SK-N-SH (cell line): ENCODE data around the gene DNAH10. TPM values are rescaled to one million over a fixed set of nuclear protein-coding genes. Genes with fewer than 3 reads are reported as not detected.

ENCODE experiments used
- CTCF ChIA-PET: fragments of 300-600, 350-600 bp; formaldehyde crosslinking; extraction: SDS; loops from one replicate; lab custom pipeline; 2021; lab: Yijun Ruan, JAX
- POLR2A ChIA-PET: fragments of 350-600 bp; sonication (Branson Sonifier 250); formaldehyde crosslinking; extraction: SDS; loops from one replicate; lab custom pipeline; 2020; ENCODE audit warnings: antibody characterized with exemption, inconsistent platforms; lab: Yijun Ruan, JAX
- DNase-seq: peaks from one replicate; pipeline ENCODE4 v3.0.0; 2012
- H2AFZ ChIP-seq: fragments of 200-600 bp; sonication (generic); 2 replicates; pipeline ENCODE4 v1.8.1; 2016; ENCODE audit warnings: antibody characterized with exemption, mild to moderate bottlenecking, low read depth
- H3F3A ChIP-seq: fragments of 200-600 bp; sonication (generic); replicated peaks from 2 replicates; pipeline ENCODE3; 2016; ENCODE audit warnings: antibody characterized with exemption, mild to moderate bottlenecking; ENCODE audit not compliant: insufficient read depth
- H3K27ac ChIP-seq, 2 experiments: fragments of 200-500 bp in 1 of 2; fragments of 200-600 bp in 1 of 2; sonication (Bioruptor generic) in 1 of 2; sonication (generic), shearing (Covaris generic) in 1 of 2; 2 replicates each; pipeline versions ENCODE4 v1.5.1 to v1.6.1; 2014 to 2016; ENCODE audit warnings: low read depth in 2 of 2, inconsistent platforms in 1 of 2, low read length in 1 of 2, mild to moderate bottlenecking in 1 of 2, mixed read lengths in 1 of 2
- H3K27me3 ChIP-seq: fragments of 200-600 bp; sonication (generic), shearing (Covaris generic); 2 replicates; pipeline ENCODE4 v1.6.1; 2016; ENCODE audit warnings: mixed run types; ENCODE audit not compliant: insufficient read depth
- H3K36me3 ChIP-seq, 2 experiments: fragments of 200-500 bp in 1 of 2; fragments of 200-600 bp in 1 of 2; sonication (Bioruptor generic) in 1 of 2; sonication (generic) in 1 of 2; replicated peaks in 1 of 2; 2 replicates each; pipeline versions ENCODE3 to v1.5.1; 2014 to 2016; ENCODE audit warnings: low read length in 1 of 2, mild to moderate bottlenecking in 1 of 2; ENCODE audit not compliant: insufficient read depth in 2 of 2, control insufficient read depth in 1 of 2
- H3K4me1 ChIP-seq, 2 experiments: fragments of 200-500 bp in 1 of 2; fragments of 200-600 bp in 1 of 2; sonication (Bioruptor generic) in 1 of 2; sonication (generic), shearing (Covaris generic) in 1 of 2; 2 replicates each; pipeline versions ENCODE4 v1.5.1 to v1.6.1; 2014 to 2016; ENCODE audit warnings: low read depth in 1 of 2, low read length in 1 of 2, mixed run types in 1 of 2; ENCODE audit not compliant: insufficient read depth in 2 of 2, control insufficient read depth in 1 of 2
- H3K4me2 ChIP-seq: fragments of 200-600 bp; sonication (generic), shearing (Covaris generic); 2 replicates; pipeline ENCODE4 v1.6.1; 2017; ENCODE audit warnings: mixed run types
- H3K4me3 ChIP-seq, 2 experiments: fragments of 200-500 bp in 1 of 2; fragments of 200-600 bp in 1 of 2; sonication (Bioruptor generic) in 1 of 2; sonication (generic), shearing (Covaris generic) in 1 of 2; 2 replicates each; pipeline versions ENCODE4 v1.5.1 to v1.8.1; 2014 to 2016; ENCODE audit warnings: low read depth in 2 of 2, inconsistent platforms in 1 of 2, low read length in 1 of 2, mild to moderate bottlenecking in 1 of 2, mixed read lengths in 1 of 2, moderate library complexity in 1 of 2
- H3K79me2 ChIP-seq: fragments of 200-600 bp; sonication (generic); 2 replicates; pipeline ENCODE4 v1.8.1; 2017; ENCODE audit warnings: mild to moderate bottlenecking; ENCODE audit not compliant: insufficient read depth
- H3K9ac ChIP-seq: fragments of 200-600 bp; sonication (generic); 2 replicates; pipeline ENCODE4 v1.6.1; 2017; ENCODE audit warnings: mixed run types
- H3K9me2 ChIP-seq: fragments of 200-600 bp; sonication (generic); 2 replicates; pipeline ENCODE4 v1.6.1; 2017; ENCODE audit warnings: mixed run types
- H3K9me3 ChIP-seq: fragments of 200-600 bp; sonication (generic); 2 replicates; pipeline ENCODE4 v1.6.1; 2017; ENCODE audit warnings: mixed run types, mild to moderate bottlenecking, moderate library complexity
- H4K20me1 ChIP-seq: fragments of 200-600 bp; sonication (generic); 2 replicates; pipeline ENCODE4 v1.6.1; 2017; ENCODE audit warnings: mild to moderate bottlenecking, mixed run types; ENCODE audit not compliant: insufficient read depth
- FOXJ3 ChIP-seq: sonication (generic); formaldehyde crosslinking; IDR thresholded peaks from 2 replicates; pipeline ENCODE4 v1.5.1; 2020; ENCODE audit warnings: mild to moderate bottlenecking, missing genetic modification reagents
- GABPA ChIP-seq: IDR thresholded peaks from 2 replicates; pipeline ENCODE4 v1.4.0; 2012; ENCODE audit warnings: low read depth, mild to moderate bottlenecking
- JUND ChIP-seq: IDR thresholded peaks from 2 replicates; pipeline ENCODE4 v1.4.0; 2012
- MEF2A ChIP-seq: IDR thresholded peaks from 2 replicates; pipeline ENCODE4 v1.4.0; 2012; ENCODE audit warnings: low read depth, borderline replicate concordance
- MXI1 ChIP-seq: IDR thresholded peaks from 2 replicates; pipeline ENCODE4 v1.6.1; 2012; ENCODE audit warnings: mild to moderate bottlenecking, low read depth, low read length, improper control_type of control experiment
- NRF1 ChIP-seq: IDR thresholded peaks from 2 replicates; pipeline ENCODE4 v1.6.1; 2012; ENCODE audit warnings: low read depth, mild to moderate bottlenecking, low read length
- POLR2AphosphoS5 ChIP-seq: IDR thresholded peaks from 2 replicates; pipeline ENCODE4 v1.6.1; 2012; ENCODE audit warnings: low read depth, low read length
- RAD21 ChIP-seq: IDR thresholded peaks from 2 replicates; pipeline ENCODE4 v1.6.1; 2012; ENCODE audit warnings: mild to moderate bottlenecking, low read length
- RFX5 ChIP-seq: IDR thresholded peaks from 2 replicates; pipeline ENCODE4 v1.6.1; 2012; ENCODE audit warnings: mild to moderate bottlenecking, improper control_type of control experiment, low read length
- RXRA ChIP-seq: IDR thresholded peaks from 2 replicates; pipeline ENCODE4 v1.4.0; 2012; ENCODE audit warnings: low read depth, mild to moderate bottlenecking, borderline replicate concordance
- TAF1 ChIP-seq: IDR thresholded peaks from 2 replicates; pipeline ENCODE4 v1.6.1; 2012; ENCODE audit warnings: low read depth, mild to moderate bottlenecking, low read length, moderate library complexity, borderline replicate concordance
- TCF12 ChIP-seq: IDR thresholded peaks from 2 replicates; pipeline ENCODE4 v1.4.0; 2012
- YY1 ChIP-seq: IDR thresholded peaks from 2 replicates; pipeline ENCODE4 v1.4.0; 2012; ENCODE audit warnings: low read depth, mild to moderate bottlenecking
- WGBS: methylation state at CpG from one replicate; pipeline ENCODE4 v1.1.6; 2017; ENCODE audit warnings: low lambda C conversion rate; 5-methylcytosine and 5-hydroxymethylcytosine counted together
- polyA plus RNA-seq, 3 experiments: library from polyadenylated mRNA; depleted of rRNA; stranded (reverse); fragments of >200 nt; gene quantifications; 2 replicates each; pipeline ENCODE4 v1.2.3, GENCODE V29; 2012
- TF ChIP-seq, protein P1 (sequence below): IDR thresholded peaks from 2 replicates; pipeline ENCODE4 v1.6.1; 2012; ENCODE audit warnings: mild to moderate bottlenecking, low read depth, low read length, moderate library complexity
- TF ChIP-seq, protein P2 (sequence below): fragments of 150-350 bp; IDR thresholded peaks from 2 replicates; pipeline ENCODE4 v1.6.1; 2017; ENCODE audit warnings: antibody characterized with exemption, low read length, low read depth, borderline replicate concordance
- TF ChIP-seq, protein P3 (sequence below): IDR thresholded peaks from 2 replicates; pipeline ENCODE4 v1.4.0; 2012; ENCODE audit warnings: low read depth, borderline replicate concordance
- TF ChIP-seq, protein P4 (sequence below): IDR thresholded peaks from 2 replicates; pipeline ENCODE4; 2012

Gene DNAH10
- polyA plus RNA-seq, 1 of the 3 experiments (the other 2 are of a cell fraction) = 0.13 TPM

DNA sequence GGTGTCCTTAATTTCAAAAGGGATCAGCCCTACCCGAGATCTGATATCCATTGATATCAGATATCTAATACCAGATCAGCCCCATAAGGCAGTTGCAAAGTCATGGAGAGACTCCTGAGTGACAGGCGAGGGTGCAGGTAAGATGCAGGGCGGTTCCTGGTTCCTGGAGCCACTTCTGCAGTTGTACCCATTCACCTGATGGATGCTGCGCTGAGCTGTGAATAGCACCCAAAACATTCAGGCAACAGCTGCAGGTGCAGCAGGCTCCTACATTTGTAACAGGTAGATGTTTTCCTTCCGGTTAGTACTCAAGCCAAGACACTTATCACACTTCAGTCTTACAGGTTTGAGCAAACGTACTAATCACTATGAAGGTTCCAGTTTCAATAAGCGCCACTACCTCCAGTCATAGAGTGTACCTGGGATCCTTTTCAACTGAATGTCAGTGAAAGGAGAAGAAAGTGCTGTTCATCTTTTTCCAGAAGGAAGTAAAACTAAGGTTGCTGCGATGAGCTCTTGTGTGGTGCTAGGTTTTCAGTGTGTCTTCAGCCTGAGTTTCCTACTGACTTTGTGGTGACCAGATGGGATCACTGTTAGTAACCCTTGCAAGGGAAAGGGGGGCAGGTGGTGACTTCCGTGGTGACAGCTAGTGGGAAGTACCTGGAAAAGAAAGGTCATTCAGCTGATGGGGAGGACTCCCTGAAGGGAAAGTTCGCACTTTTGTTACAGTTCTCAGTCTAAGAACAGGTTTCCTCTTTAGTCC lies 48.1 kb upstream of the DNAH10 start:
- 89% methylated on average over 9 of the region's 10 CpGs for WGBS
- Histone ChIP-seq H2AFZ (no peak overlapping the region), H3K79me2 (peaks cover 45% of the 10 kb centered on the region), H3F3A (no peaks in the 10 kb centered on the region), H3K27ac (no peak overlapping the region), H3K27me3 (no peaks in the 10 kb centered on the region), H3K4me1 (peaks cover 5 to 12% of the 10 kb centered on the region in 2 experiments; a peak in 1 of 4 replicates), H3K36me3 (no peaks in the 10 kb centered on the region), H4K20me1 (no peaks in the 10 kb centered on the region), H3K4me3 (peak overlapping the region in 1 of 2 experiments; percentile 92; a peak in 1 of 4 replicates), H3K9me2 (no peaks in the 10 kb centered on the region), H3K9me3 (no peaks in the 10 kb centered on the region), H3K4me2 (peak overlapping the region; percentile 90), H3K9ac (no peak overlapping the region)
- DNase-seq = no peak
- POLR2A ChIA-PET = interaction anchor here (0.6 kb wide), 1 partner anchor 309 kb away, joined by 3 read pairs; no protein-coding TSS in a partner anchor
- CTCF ChIA-PET = interaction anchor here (1.0 to 1.5 kb wide), 2 partner anchors 12 to 270 kb away, joined by 3 to 4 read pairs; no protein-coding TSS in a partner anchor
- TF ChIP-seq GABPA (no peak), JUND (no peak)
- TF ChIP-seq, protein P1, sequence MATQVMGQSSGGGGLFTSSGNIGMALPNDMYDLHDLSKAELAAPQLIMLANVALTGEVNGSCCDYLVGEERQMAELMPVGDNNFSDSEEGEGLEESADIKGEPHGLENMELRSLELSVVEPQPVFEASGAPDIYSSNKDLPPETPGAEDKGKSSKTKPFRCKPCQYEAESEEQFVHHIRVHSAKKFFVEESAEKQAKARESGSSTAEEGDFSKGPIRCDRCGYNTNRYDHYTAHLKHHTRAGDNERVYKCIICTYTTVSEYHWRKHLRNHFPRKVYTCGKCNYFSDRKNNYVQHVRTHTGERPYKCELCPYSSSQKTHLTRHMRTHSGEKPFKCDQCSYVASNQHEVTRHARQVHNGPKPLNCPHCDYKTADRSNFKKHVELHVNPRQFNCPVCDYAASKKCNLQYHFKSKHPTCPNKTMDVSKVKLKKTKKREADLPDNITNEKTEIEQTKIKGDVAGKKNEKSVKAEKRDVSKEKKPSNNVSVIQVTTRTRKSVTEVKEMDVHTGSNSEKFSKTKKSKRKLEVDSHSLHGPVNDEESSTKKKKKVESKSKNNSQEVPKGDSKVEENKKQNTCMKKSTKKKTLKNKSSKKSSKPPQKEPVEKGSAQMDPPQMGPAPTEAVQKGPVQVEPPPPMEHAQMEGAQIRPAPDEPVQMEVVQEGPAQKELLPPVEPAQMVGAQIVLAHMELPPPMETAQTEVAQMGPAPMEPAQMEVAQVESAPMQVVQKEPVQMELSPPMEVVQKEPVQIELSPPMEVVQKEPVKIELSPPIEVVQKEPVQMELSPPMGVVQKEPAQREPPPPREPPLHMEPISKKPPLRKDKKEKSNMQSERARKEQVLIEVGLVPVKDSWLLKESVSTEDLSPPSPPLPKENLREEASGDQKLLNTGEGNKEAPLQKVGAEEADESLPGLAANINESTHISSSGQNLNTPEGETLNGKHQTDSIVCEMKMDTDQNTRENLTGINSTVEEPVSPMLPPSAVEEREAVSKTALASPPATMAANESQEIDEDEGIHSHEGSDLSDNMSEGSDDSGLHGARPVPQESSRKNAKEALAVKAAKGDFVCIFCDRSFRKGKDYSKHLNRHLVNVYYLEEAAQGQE = no peak
- TF ChIP-seq, protein P2, sequence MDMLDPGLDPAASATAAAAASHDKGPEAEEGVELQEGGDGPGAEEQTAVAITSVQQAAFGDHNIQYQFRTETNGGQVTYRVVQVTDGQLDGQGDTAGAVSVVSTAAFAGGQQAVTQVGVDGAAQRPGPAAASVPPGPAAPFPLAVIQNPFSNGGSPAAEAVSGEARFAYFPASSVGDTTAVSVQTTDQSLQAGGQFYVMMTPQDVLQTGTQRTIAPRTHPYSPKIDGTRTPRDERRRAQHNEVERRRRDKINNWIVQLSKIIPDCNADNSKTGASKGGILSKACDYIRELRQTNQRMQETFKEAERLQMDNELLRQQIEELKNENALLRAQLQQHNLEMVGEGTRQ = no peak
- TF ChIP-seq, protein P3, sequence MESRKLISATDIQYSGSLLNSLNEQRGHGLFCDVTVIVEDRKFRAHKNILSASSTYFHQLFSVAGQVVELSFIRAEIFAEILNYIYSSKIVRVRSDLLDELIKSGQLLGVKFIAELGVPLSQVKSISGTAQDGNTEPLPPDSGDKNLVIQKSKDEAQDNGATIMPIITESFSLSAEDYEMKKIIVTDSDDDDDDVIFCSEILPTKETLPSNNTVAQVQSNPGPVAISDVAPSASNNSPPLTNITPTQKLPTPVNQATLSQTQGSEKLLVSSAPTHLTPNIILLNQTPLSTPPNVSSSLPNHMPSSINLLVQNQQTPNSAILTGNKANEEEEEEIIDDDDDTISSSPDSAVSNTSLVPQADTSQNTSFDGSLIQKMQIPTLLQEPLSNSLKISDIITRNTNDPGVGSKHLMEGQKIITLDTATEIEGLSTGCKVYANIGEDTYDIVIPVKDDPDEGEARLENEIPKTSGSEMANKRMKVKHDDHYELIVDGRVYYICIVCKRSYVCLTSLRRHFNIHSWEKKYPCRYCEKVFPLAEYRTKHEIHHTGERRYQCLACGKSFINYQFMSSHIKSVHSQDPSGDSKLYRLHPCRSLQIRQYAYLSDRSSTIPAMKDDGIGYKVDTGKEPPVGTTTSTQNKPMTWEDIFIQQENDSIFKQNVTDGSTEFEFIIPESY = no peak

DNA sequence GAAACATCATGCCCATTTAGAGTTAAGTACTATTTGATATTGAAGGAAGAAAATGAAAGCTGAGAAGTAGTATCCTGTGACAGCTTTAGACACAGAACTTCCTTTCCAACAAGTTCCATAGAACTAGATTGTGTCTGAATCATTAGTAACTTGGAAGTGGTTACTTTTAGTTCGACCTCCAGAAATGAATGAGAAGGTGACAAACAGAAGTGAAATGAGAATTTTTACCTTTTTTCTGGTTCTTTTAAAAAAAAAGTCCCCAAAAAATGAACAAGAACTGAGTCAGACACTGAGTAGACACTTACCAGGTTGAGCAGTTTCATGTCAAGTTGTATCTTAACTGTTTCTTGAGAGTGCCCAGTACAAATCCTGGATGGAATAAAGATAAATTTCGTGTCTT lies 46.9 kb upstream of the DNAH10 start:
- POLR2A ChIA-PET = no interaction called here
- Histone ChIP-seq H3K4me1 (peaks cover 5 to 19% of the 10 kb centered on the region in 2 experiments; a peak in 1 of 4 replicates), H3F3A (no peaks in the 10 kb centered on the region), H3K79me2 (peaks cover 45% of the 10 kb centered on the region), H3K4me3 (no peak overlapping the region), H3K4me2 (no peak overlapping the region), H3K9me3 (no peaks in the 10 kb centered on the region), H3K27ac (no peak overlapping the region), H2AFZ (no peak overlapping the region), H4K20me1 (no peaks in the 10 kb centered on the region), H3K9me2 (no peaks in the 10 kb centered on the region), H3K36me3 (no peaks in the 10 kb centered on the region), H3K27me3 (no peaks in the 10 kb centered on the region), H3K9ac (no peak overlapping the region)
- CTCF ChIA-PET = interaction anchor here (0.8 kb wide), 1 partner anchor 9 kb away, joined by 3 read pairs; no protein-coding TSS in a partner anchor
- 47% methylated on average over 2 of the region's 2 CpGs for WGBS
- no peak for DNase-seq
- TF ChIP-seq TCF12 (no peak), POLR2AphosphoS5 (no peak), RAD21 (no peak), TAF1 (no peak), MXI1 (no peak), RXRA (no peak), RFX5 (no peak), YY1 (no peak), MEF2A (no peak), FOXJ3 (CRISPR knock-in tag) (no peak), NRF1 (no peak)
- TF ChIP-seq, protein P3 = no peak
- TF ChIP-seq, protein P4, sequence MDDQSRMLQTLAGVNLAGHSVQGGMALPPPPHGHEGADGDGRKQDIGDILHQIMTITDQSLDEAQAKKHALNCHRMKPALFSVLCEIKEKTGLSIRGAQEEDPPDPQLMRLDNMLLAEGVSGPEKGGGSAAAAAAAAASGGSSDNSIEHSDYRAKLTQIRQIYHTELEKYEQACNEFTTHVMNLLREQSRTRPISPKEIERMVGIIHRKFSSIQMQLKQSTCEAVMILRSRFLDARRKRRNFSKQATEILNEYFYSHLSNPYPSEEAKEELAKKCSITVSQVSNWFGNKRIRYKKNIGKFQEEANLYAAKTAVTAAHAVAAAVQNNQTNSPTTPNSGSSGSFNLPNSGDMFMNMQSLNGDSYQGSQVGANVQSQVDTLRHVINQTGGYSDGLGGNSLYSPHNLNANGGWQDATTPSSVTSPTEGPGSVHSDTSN = no peak
